22Rv1 (cell line): ENCODE measurements around the gene COMMD3.

Experiments used
- H3K27ac ChIP-seq: fragments of 450-650 bp; 2 replicates; pipeline ENCODE4 v1.5.1; 2017
- CTCF ChIP-seq: fragments of 450-650 bp; IDR thresholded peaks from 2 replicates; pipeline ENCODE4 v1.5.1; 2017; ENCODE audit warnings: mild to moderate bottlenecking
- ZFX ChIP-seq: fragments of 450-650 bp; IDR thresholded peaks from 2 replicates; pipeline ENCODE4 v1.6.1; 2017; ENCODE audit warnings: antibody characterized with exemption, borderline replicate concordance

The COMMD3 gene

DNA sequence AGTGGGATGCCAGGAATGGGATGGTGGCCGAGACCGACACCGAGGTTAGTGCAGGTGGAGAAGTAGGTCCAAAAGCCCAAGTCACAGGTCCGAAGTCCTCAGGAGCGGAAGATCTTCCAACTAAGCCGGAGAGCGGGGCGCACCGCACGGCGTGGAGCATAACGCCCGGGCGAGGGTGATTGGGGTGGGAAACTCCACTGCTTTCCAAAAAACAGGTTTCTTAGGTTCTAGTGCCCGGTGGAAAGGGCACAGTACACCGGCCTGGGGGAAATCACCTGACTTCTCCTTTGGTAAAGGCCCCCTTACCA is 17.7 kb downstream of the COMMD3 start:
- no peak overlapping the region for H3K27ac ChIP-seq
- TF ChIP-seq ZFX = no peak
- no peak for TF ChIP-seq CTCF

GRCh38 chr10:22334414-22335172 is 18.4 kb downstream of the COMMD3 start:
- no peak for TF ChIP-seq CTCF
- no peak for TF ChIP-seq ZFX
- no peak overlapping the region for H3K27ac ChIP-seq

GRCh38 chr10:22335173-22335933 is 19.2 kb downstream of the COMMD3 start:
- TF ChIP-seq ZFX (no peak), CTCF (no peak)
- H3K27ac ChIP-seq = no peak overlapping the region

GRCh38 chr10:22338185-22338900 is 22.2 kb downstream of the COMMD3 start:
- TF ChIP-seq ZFX (no peak), CTCF (no peak)
- H3K27ac ChIP-seq = no peak overlapping the region

- H3K27ac ChIP-seq = no peak overlapping the region
- no peak for TF ChIP-seq ZFX
- no peak for TF ChIP-seq CTCF
Measured at GRCh38 chr10:22338931-22339330, 22.7 kb downstream of the COMMD3 start.

GRCh38 chr10:22339761-22340328 is 23.7 kb downstream of the COMMD3 start:
- H3K27ac ChIP-seq = peak overlapping the region; percentile 74
- TF ChIP-seq ZFX = no peak
- no peak for TF ChIP-seq CTCF
